GM18858 (cell line): ENCODE data around the gene CCDC157.
A peak's percentile ranks its signal among the peaks of the same experiment; 100 is the strongest.

ENCODE experiments used
- ATAC-seq: cut with Tn5 transposase; IDR thresholded peaks from one replicate; pipeline ENCODE4 v1.9.1; 2021; ENCODE audit not compliant: unreplicated experiment

The CCDC157 gene

DNA sequence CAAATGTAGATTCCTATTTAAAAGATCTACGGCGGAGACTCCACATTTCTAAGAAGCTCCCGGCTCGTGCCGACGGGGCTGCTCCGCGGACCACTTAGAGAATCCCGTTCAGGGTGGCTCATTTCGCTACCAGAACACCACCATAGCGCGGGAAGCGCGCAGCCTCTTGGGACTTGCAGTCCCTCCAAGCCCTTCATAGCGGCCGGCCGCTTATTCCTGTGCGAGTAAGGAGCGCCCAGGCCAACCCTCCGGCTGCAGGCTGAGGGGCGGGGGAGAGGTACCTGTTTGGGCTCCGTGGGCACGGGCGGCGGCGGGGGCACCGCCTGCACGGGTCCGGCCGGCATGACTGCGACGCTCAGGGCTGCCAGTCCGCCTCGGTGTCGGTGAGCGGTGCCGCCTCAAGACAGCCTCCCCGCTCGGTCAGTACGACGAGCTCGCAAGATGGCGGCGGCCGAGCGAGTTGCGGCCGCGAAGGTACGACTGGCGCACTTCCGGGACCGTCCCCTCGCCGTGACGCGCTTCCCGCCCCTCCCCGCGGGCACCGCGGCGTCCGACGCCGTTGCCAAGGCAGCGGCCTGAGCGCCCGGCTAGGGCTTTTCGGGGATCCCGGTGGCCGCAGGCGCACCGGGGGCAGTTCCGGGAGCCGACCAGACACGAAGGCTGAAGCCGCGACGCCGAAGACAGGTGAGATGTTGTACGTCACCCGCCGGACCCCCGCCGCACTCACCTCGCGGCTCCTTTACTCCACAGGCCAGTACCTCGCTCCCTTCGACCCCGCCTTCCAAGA, at the start of gene CCDC157, which contains the start of gene SF3A1:
TSS of gene CCDC157 (plus strand) at position 559 of the 787 bp plus-strand sequence. CDS start 8,994 bp downstream, outside the sequence.
TSS of gene SF3A1 (minus strand) at position 446 of the 787 bp plus-strand sequence. CDS start at position 344, 102 bp downstream.
- peak; percentile 79 for ATAC-seq

DNA sequence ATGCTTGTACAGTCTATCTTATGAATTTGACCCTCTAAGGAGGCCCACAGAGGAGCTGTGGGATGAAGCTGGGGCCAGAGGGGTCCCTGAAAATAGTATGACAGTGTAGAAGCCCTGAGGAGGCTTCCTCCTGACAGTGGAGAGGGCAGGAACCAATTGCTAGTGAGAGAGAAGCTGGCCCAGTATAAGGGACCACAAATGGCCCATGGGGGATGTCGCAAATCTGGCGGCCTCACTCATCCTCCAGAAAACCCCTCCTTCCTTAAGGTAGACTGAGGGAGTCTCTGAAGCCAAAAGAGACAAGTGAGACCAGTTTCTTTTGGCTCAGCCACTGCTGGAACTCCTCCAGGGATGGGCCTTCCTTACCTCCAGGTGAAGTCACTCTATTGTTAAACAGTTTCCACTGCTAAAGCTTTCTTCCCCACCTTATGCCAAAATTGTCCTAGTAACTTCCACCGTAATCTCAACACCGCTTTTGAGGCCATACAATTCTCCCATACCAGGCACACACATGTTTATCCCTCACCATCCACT, 49.7 kb upstream of the CCDC157 start:
- no peak for ATAC-seq

DNA sequence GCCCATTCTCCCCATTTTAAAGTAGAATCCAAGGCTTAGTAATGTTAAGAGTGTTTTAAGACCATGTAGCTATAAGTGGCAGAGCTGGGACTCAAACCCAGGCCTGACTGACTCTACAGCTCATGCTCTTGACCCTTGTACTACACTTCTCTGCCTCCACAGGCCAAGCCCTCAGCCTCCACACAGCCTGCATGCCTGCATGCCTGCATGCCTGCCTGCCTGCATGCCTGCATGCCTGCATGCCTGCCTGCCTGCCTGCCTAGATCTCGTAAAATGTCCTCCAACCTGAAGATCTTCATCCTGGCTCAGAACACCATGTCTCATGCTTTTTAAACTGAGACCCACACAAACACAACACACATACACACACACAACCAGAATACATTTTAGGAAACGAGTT, 48.7 kb upstream of the CCDC157 start:
- no peak for ATAC-seq

DNA sequence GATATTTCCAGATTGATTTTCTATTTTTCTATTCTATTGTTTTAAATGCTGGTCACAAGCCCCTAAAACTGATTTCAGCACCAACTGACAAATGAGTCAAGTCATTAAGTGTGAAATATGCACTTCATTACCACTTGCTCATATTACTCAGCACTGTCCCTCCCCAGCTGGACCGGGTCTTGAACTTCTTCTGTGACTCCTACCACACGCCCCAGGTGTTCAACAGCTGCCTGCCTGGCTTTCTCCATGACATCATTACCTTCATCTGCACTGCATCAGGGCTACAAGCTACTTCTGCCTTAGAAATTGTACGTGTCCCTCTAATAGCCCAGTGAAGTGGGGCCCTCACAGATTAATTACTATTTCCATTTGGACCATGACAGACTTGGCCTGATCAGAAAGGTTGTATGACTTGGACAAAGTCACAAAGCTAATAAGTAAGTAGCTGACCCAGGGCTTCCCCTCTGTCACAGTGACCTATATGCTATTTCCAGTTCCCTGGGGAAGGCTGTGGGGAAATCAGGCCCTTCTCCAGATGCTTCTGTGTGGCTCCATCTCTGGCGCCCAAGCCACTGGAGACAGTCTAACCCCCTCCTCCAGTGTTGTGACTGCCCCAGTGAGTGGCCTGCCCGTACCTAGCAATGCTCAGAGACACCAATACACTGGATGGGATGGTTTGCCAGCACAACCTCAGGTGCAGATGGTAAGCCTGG, 48.1 kb upstream of the CCDC157 start:
- no peak for ATAC-seq

DNA sequence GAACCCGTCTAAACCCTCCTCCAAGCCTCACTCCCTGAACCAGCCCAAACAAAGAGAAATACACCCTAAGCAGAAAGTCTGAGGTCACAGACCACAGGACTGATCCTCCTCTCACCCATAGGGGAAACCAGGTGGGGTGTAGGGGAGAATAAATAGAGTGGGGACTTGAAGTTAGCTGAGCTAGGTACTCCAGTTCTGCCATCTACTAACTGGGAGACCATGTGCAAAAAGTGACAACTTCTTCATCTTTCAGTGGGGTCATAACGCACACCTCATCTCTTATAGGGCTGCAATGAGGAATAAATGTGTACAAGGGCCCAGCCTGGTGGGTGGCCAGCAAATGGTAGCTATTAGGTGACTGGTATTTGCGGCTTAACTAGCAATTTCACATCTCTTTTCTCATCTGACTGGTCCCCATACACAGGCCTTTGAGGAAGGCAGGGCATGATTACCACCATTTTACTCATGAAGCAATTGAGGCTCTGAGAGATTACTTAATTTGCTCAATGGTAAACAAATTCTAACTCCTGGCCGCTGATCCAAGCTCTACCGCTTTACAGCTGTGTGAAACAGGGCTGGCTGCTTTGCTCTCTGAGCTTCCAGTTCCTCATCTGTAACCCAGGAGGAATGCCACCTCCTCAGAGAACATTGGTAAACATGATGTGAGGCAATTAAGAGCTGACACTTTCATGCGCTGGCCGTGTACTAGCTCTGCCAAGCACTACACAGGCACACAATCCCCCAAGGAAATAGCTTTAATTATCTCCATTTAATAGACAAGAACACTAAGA, 46.7 kb upstream of the CCDC157 start:
- no peak for ATAC-seq

DNA sequence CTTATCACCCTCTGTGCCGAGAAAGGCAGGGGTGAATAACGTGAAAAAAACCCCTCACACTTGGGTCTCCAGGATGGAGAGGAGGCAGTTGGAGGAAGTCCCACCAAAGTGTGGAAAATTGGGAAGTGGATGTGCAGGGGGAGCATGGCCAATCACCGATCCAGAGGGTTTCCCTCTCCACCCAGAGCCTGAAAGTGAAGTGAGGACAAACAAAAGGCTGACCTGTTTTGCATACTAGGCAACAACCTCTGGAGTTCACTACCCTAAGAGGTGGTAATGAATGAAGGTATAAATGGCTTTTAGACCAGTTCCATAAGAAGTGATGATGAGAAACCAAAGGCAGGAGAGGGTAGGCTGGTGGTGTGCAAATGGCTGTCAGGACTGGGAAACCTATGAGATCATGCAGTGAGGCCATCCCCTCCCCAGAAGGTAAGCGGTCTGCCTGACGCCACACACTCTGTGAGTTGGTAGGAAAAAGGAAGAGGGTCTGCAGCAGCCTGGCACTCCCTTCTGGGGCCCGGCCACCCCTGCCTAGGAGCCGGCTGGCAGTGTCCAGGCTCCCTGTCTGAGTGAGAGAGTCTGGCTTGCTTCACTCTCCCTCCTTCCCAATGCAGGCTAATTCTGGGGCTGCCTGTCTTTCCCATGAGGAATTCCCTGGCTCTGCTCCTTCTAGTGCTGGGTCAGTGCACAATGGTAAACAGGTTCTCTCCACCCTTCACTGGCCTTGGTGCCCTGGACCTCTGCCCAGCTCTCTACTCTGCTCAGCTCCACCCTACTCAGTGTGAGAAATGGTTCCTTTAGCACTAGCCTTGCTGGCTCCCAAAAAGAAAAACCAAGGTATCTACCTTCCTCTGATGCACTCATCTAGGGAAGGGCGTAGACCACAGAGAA, 45.7 kb upstream of the CCDC157 start:
- no peak for ATAC-seq

DNA sequence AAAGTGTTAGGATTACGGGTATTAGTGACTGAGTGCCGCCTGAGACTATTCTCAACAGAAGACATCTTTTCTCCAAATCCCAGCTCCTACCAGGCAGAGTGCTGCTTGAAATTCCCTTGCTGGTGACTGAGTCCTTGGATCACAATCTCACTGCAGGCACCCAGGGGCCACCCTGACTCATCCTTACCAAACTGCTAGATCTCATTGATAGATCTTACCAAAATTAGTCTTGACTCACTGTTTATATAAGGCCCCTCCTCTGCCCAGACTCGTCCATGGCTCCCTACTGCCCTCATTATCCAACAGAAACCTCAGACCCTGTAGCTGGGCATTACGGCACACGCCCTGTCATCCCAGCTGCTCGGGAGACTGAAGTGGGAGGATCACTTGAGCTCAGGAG, 44.8 kb upstream of the CCDC157 start:
- no peak for ATAC-seq

DNA sequence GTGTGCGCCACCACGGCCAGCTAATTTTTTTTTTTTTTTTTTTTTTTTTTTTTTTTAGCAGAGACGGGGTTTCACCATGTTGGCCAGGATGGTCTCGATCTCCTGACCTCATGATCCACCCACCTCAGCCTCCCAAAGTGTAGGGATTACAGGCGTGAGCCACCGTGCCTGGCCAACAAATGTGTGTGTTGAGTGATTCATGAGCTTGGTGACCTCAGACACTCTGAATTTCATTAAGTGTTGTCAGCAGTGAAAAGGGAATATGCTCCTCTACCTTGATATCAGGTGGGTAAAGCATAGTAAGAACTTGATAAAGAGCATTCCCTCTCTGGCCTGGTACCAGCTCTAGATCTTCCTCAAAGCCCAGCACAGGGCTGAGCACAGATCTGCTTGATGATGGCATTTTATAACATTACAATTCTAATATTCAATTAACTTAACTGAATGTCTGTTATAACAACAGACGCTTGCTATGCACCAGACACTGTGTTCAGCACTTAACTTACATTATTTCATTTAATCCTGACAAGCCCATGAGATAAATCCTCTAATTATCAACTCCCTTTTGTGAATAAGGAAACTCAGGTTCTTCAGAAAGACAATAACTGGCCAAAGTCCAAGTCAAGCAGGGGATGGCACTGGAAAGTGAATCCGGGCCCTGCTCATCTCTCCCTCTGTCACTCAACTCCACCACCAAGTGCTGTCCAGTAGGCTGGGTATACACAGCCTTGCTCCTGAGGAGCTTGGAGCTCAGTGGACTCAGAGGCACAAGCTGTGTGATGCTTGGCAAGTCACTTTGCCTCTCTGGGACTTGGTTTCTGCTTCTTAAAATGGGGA, 43.1 kb upstream of the CCDC157 start:
- ATAC-seq = no peak

DNA sequence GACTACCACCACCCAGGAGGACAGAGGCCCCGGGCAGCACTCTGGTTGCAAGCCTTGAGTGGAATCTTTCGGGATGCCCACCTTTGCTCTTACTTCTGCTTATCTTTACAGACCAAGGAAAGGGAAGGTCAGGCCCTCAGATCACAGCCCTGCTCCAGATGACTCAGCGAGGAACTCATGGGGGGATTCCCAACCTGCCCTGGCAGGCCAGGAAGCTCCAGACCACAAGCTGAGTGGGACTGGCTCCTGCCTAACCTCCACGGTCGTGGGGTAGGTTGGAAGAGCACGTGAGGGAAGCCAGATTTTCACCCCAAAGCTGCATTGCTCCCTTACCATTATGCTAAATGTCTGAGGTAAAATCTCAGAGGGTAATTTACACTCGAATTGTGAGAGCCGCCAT, 41.9 kb upstream of the CCDC157 start:
- ATAC-seq = no peak

DNA sequence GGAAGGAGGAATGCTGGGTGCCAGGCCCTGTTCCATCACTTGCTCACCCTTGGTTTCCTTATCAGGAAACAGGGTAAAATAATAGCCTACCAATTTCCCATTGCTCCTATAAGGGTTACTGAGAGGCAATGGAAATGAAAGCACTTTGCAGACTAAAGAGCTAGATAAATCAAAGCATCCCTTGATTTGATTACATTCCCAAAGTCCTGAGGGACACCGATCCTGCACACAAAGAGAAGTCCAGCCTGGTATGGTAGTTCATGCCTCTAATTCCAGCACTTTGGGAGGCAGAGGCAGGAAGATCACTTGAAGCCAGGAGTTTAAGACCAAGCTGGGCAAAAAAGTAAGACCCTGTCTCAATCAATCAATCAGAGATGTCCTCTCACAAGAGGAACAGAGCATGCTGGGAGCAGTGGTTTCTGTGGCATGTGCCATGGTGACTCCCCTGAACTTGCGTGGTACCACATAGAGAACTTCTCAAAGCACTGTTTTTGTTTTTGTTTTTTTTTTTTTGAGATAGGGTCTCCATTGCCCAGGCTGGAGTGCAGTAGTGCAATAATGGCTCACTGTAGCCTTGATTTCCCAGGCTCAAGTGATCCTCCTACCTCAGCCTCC, 40.7 kb upstream of the CCDC157 start:
- ATAC-seq = no peak

DNA sequence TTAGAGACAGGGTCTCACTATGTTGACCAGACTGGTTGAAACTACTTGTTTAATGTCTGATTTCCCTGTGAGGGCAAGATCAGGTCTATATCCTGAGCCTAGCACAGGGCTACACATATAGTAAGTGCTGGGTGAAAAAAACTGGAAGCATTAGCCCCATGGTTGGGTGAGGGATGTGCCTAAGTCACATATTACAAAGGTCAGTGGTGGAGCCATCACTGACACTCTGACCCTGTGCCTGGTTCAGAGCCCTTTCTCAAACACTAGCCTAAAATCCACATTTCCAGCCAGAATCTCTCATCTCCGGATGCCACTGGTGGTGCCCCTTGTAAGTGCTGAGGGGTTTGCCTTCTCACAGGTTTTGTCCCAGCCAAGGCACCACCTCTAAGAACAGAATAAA, 39.0 kb upstream of the CCDC157 start:
- no peak for ATAC-seq

DNA sequence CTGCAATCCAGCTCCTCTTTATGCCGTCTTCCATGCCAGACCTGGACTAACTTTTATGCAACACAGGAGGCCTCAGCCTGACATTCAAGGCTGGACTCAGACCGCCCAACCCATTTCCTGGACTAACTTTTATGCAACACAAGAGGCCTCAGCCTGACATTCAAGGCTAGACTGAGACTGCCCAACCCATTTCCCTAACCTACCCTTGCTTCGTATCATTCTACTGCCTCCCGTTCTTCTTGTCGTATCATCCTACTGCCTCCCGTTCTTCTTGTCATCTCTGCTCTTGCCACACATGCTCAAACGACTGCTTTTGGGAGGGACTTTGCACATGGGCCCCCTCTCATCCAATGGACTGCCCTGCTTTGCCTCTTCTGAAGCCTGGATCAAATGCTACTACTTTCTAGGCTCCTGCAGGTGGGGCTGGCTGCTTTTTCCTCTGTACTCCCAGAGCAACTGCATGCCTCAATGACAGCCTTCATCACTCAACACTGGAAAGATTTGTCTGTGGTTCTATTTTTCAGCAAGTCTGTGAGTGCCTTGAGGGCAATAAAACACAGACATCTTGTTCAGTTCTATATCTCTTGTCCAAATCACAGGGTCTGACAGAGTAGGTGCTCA, 37.9 kb upstream of the CCDC157 start:
- no peak for ATAC-seq

DNA sequence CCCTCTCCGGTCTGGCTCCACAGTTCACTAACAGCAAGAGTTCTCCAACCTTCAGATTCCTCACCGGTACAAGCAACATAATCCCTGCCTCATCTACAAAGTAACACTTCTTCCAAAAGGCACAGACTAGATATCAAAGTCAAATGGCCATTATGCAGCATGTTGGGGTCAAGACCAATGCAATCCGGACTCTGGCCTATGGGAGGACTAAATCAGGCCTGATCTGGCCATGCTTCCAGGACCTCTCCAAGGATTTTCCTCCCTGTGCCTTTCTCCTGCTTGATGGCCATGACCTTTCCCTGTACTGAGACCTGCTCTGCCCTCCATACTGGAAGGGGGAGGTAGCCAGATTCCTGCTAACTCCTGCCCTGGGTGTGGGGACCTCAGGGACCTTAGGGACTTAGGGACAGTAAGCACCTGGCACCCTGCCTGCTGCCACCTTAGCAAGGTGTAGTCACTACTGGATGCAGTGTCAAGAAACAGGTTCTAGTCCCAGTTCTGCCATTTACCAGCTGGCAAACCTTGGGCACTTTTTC, 36.7 kb upstream of the CCDC157 start:
- ATAC-seq = no peak

DNA sequence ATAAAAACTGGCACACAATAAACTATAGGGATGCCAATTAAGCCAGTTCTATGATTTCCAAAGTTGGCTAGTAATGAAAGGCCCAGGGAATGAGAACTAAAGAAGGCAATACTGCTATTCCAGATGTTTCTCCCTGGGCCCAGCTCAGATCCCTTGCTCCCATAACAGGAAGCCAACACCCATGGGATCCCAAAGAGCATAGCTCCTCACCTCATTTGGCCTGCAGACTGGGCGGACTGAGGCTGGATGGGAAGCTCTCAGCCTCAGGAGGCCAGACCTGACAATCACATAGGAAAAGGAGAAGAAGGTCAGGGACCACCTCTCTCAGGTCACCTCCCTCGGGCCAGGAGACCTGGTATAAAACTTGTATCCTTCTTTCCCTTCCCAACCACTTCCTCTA, 35.3 kb upstream of the CCDC157 start:
- ATAC-seq = no peak

DNA sequence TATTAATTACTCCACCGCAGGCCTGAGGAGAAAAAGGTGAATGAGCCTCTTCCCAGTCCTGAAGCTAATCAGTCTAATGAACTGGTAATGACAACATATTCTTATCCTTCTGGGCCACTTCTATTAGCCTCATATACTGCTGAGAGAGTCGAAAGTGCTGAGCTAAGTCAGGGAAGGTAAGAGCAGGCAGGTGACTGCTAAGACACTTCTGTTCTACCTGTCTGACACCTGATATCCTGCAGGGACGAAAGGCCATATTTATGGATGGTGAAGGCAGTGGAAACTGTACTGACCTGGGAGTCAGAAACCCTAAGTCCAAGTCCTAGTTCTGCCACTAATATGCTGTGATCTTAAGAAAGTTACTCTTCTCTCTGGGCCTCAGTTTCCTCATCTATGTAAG, 33.6 kb upstream of the CCDC157 start:
- no peak for ATAC-seq

DNA sequence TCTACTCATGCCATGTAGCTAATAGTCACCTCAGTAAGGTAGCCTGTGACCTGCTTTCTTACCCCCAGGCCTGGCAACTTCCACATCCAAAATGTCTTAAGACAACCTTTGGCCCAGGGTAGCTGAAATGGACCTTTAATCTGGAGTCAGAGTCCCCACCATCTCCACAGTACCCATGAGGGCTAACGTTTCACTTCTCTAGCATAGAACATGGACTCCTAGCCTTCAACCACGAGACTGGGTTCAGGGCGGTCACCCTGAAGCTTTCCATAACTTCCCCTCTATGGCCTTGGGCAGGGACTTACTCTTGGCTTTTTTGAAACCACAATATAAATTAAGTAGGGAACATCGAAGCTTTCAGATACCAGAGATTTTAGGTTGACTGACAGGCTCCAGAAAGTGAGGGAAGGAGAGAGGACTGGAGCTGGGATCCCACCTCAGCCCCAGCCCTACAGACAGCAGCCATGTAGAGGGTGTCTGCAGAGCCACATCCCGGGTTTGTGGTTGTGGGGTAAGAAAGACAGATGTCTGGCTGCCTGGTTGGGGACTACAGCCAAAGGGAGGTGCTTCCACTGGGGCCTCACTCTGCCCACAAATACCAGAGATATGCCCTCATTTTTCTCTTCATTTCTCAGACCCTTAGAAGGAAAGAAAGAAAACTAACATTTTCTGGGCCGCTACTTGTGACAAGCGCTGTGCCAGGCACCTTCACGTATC, 32.6 kb upstream of the CCDC157 start:
- ATAC-seq = no peak

DNA sequence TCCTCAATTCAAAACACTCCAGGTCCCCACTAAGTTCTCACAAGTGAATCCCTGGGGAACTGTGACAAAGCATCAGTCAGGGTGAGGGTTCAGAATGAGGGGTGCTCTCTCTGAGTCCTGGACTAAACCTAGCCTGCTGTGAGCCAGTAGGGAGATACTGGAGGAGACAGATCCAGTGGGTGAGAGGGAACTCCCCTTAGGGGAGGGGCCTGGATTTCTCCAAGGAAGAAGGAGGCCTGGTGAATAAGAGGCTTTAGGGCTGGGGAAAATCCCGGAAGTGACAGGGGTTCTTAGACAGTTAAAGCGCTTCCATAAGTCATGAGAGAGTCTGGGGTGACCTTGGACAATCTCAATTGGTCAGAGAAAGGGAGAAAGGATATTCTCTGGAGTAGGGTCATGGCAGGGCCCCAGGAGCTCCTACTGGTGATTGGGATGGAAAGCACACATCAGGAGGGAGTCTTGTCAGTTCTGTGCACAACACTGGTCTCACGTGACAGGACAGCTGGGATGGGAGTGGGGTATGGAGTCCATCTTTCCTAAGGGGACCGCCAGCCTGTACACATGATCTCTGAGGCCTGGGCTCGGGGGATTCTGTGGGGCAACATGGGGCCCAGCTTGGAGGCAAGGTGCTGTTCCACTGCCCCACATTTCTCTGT, 31.6 kb upstream of the CCDC157 start:
- ATAC-seq = no peak
